Stimulated activated CD4-positive, alpha-beta T cell treated with anti-CD3 and anti-CD28 coated beads, Interleukin-1b, Interleukin-23, amount 100 ng/mL, for 48 hours (primary cell): ENCODE data around the gene C1orf115.
"Not testable (repeated sequence)": the region's sequence is repeated elsewhere in the genome, so short reads cannot be mapped to it uniquely, and the experiment has no call there.

ENCODE experiments used
- DNase-seq: peaks from one replicate; pipeline ENCODE4 v3.0.0-alpha.2; 2020

Gene C1orf115

DNA sequence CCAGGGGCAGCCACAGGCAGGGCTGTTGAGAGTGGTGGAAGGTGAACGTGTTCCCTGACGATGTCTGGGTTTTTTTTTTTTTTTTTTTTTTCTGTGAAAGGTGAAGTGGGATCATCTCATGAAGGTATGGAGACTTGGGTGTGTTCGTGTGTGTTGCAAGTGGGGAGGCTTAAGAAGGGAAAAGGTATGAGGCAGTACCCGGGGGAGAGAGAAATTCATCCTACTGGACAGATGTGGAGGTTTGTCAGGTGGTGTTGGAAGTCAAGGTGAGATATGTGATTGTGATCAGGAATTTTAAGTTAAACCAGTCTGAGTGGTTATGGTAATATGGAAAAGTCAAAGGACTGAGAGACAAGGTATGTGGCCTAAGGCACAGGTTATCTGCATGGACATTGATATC, 5.3 kb downstream of the C1orf115 start:
- DNase-seq = no peak

DNA sequence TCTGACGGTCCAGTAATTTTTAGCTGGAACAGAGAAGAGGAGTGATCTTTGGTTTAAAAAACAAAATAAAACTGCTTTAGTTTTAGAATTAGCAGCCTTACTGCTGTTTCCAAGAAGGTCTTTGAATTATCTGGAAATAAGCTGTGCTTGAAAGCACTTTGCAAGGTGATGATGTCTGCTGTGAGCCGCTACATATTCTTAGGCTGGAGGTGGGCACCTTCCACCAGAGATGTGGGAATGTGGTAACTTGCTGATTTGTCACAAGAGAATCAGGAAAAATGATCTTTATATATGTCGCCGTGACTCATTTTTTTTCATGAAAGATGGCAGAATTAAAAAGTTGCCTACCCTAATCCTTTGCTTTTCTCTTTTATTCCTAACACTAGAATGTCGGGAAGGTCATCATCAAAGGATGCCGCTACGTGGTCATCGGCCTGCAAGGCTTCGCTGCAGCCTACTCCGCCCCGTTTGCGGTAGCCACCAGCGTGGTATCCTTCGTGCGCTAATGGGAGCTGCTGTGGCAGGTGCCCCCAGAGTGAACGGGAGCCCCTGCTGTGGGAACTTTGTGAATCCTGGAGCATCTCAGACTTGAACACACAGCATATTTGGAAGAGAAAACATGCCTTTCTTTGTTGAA, 6.2 kb downstream of the C1orf115 start:
- no peak for DNase-seq

DNA sequence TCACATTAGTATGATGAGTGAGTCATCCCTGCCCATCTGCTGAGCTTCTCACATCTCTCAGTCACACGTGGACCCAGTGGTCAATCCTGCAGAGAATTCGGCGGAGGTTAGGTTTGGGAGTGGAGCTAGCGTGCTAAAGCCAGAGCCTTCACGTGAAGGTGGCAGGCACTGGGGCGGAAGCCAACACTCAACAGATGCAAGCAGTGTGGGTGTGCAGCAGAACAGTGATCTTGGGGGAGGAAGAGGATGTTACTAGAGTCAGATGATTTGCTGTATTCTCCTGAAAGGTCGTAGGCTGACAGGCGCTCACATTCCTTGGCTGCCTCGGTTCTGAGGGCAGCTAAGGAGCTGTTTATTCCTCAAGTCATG, 6.7 kb downstream of the C1orf115 start:
- no peak for DNase-seq

DNA sequence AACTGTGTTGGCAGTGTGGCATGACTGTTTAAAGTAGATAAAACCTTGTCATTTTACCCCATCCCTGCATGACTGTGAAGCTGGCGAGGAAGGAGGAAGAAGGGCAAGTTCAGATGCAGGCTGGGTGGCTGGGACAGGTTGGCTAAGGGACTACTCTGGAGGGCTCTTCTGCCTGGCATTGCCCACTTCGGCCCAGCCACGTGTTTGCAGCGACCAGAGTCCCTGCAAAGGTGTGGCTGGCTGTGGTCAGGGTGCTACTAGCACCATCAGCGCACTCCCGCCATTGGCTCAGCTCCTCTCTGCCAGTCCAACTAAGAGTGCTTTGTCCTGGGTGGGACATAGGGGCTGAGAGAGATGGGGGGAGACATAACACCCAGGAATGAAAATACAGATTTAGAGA, 7.2 kb downstream of the C1orf115 start:
- DNase-seq = no peak

DNA sequence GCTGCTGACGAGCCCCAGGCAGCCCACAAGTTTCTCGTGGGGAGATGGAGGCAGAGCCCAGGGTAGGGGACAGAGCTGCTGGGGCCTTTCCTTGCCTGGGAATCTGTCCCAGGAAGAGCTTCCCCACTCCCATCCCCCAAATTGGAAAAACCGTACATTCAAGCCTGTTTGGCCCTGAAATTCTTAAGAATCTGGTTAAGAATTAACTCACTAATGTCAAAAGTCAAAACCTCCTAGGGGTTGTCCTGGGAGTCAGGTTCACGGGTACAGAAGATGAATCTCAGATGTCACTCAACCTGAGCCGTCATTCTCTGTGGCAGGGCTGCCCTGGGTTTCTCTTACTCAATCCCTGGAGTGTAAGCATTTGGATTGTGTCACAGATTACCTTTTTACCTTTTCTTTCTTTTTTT, 8.4 kb downstream of the C1orf115 start:
- DNase-seq = no peak

DNA sequence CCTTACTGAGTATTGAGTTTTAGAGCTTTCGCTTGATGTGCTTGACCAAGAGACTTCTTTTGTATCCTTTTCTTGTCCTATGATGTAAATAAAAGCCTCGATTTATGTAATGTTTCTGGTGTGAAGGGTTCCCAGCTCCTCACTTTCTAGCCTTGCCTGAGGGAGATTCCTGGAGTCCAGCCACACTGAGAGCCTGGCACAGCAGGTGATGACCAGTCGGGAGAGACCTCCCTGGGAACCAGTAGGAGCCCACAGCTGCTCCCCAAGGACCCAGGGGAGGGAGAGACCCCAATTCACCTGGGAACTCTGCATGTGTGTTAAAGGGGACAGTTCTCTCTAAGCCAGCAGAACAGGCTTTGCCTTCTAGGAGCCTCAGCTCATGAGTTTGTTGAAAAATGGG, 8.9 kb downstream of the C1orf115 start:
- no peak for DNase-seq

DNA sequence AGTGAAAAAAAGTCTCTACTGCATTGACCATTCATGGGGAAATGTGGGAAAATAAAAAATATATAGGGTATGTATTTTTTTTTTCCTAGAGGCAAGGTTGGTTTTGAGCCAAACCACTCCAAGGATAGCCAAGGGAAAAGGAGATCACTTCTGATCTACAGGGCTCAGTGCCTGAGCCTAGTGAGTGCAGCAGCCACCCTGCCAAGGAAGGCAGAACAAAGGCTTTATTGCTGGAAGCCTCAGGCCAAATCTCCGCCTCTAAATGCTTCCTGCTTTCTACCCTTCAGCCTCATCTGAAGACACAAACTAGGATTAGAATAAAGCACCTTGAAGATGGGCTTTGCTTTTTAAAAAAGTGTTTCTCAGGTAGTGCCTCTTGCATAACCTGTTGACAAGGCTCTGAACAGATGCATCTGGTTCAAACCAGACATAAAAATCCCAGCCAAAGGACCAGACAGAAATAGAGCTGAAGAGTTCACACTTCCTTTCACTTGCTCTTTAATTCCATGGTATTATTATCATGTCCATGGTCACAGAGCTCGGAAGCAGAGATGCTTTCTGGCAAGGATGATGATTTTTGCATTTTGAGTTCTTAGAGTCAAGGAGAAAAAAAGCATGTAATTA, 10.5 kb downstream of the C1orf115 start:
- no peak for DNase-seq

DNA sequence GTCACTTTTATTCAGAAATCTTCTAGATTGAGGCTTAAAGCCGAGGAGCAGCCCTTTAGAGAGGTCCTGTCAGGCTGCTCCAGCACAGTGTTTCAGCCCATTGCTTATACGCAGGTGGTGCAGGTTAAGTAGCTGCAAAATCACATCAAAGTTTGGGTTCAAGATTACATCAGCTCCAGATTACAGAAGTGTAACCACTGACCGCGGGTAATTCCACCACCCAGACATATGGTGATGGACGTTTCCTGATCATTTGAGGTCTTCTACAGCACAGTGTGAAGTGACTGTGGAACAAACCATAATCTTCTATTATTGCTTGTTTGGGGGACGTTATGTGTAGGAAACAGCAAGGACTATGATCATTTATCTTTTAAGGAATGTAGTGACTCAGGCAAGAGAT, 11.8 kb downstream of the C1orf115 start:
- no peak for DNase-seq

DNA sequence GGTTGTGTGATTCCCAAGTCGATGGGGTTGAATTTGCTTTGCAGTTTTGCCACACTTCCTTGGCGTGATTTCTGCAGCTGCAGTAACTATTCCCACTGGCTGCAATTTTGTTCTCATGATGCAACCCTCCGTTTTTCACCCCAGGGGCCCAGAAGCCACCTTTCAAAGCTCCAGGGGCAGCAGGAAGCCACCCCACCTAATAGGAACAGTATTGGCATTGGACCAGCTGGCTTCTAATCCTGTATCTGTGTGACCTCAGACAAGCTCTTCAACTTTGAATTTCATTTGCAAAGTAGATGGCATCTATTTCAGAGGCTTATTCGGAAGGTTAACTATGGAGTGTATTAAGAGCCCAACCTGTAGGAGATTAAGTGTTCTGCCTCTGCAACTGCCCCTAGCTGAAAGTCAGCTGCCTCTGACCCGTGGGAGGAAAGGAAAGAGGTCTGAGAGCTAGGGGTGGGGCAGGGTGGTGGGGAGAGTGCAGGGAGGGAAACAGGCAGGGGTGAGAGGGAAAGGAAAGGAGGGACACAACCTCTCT, 12.6 kb downstream of the C1orf115 start:
- DNase-seq = no peak

DNA sequence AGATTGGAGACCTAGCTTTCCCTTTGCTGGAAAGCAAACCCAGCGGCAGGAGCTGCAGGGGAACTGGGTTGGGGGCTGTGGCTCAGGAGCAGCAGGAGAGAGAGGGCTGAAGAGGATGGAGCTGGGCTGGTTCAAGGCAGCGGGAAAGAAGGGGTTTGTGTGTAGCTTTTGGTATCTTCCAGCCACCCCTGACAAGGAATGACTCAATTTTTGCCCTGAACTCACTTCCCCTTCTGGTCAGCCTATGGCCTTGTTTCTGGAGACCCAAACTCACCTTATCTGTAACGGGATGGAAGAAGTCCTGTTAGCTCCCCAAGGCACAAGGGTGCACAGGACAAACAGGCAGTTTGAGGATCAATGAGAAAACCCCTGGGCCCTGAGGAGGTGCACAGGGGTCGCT, 13.1 kb downstream of the C1orf115 start:
- DNase-seq = no peak

DNA sequence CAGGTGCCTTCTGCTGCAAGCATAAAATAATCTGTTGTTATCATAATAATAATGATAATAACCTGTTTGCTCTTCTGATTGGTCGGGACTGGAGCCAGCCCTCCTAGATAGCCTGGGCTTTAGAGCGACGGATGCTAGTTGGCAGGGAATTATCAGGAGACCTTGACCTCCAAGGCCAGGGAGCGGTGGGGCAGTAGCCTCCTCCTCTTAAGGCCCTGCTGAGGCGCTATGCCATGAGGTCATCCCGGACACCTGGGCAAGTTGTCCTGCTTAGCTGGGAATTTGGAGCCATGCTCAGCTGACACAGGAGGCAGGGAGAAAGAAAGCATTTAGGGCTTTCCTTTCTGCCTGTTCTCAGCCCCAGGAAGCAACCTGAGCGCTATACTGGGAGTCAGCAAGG, 15.6 kb downstream of the C1orf115 start:
- no peak for DNase-seq

DNA sequence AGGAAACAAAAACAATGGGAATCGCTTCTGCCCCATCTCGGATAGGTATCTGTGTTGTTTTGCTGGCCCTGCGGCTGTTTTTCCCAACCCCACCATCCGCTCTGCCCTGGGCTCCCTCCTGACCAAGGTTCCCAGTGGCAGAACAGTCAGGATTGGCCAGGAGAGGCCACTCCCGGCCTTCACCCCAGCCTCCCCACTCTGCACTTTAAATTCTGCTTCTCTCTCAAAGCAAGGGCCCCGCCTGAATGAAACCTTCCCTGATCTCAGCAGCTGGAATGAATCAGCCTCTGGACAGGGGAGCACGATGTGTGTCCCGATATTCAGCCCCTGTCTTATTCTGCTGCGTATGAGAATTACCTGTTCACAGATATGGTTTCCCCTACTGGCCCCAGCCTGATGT, 16.3 kb downstream of the C1orf115 start:
- DNase-seq = no peak

DNA sequence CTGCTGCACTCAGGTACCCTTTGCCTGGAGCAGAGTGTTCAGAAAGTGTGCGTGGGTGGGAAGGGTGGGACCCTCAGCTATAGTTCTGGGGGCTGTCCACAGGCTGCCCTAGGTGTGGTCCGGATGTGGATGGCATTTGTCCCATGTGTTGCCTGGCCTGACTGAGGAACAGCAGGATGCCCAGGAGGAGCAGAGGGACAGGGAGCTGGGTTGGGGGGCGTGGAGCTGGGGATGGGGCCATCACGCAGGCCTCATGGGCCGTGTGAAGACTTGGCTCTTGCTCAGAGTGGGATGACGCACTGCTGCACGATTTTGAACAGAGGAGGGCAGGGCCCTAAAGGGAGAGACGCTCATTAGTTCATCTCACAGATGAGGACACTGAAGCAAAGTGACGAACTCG, 17.0 kb downstream of the C1orf115 start:
- no peak for DNase-seq

DNA sequence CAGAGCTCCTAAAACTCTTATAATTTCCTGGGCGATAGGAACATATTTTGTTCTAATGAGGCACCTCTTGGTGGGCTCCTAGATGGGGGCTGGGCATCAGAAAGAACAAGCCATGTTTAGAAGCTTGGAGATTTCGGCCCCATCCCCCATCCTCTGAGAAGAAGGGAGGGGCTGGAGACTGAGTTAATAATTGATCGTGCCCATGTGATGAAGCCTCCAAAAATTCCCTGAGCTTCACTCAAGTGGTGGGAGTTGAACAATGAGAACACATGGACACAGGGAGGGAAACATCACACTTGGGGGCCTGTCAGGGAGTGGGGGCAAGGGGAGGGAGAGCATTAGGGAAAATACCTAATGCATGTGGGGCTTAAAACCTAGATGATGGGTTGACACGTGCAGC, 18.1 kb downstream of the C1orf115 start:
- DNase-seq = no peak

DNA sequence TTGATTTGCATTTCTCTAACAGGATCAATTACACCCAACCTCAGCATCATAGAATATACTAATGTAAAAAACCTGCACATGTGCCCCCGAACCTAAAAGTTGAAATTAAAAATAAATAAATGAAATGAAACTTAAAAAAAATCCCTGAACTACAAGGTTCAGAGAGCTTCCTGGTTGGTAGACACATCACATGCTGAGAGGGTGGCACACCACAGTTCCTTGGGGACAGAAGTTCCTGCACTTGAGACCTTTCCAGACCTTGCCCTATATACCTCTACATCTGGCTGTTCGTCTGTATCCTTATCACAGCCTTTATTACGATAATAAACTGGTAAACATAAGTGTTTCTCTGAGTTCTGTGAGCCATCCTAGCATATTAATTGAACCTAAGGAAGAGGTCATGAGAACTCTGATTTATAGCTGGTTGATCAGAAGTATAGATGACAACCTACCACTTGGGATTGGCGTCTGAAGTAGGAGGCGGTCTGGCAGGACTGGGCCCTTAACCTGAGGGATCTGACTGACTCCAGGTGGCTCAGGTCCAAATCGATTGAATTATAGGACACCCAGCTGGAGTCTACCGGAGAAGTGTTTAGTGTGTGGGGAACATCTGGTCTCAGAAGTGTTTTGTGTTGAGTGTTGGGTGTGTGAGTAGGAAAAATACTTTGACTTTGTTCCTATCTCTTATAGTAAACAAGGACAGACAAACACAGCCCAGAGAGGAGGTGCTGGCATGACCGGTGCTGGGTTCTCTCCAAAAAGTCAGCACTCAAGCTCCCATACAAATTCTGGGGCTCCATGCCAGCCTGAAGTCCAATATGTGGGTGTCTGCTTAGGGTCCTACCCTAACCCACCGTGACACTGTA, 19.0 kb downstream of the C1orf115 start:
- no peak for DNase-seq

DNA sequence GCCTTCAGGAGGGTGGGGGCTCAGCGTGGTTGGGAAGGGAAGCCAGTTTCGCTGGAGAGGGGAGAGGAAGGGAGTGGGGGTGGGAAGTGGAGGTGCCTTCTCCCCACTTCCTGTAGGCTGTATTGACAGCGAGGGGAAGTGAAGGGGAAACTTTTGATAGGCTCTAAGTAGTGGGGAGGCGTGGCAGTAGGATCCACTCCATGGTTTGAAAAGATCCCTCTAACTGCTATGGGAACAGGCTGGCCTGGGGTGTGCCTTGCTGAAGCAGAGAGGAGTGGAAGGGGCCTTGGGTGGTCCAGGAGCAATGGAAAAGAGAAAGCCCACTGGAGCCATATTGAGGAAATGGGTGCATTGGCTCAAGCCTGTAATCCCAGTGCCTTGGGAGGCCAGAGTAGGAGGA, 20.2 kb downstream of the C1orf115 start:
- DNase-seq = no peak

DNA sequence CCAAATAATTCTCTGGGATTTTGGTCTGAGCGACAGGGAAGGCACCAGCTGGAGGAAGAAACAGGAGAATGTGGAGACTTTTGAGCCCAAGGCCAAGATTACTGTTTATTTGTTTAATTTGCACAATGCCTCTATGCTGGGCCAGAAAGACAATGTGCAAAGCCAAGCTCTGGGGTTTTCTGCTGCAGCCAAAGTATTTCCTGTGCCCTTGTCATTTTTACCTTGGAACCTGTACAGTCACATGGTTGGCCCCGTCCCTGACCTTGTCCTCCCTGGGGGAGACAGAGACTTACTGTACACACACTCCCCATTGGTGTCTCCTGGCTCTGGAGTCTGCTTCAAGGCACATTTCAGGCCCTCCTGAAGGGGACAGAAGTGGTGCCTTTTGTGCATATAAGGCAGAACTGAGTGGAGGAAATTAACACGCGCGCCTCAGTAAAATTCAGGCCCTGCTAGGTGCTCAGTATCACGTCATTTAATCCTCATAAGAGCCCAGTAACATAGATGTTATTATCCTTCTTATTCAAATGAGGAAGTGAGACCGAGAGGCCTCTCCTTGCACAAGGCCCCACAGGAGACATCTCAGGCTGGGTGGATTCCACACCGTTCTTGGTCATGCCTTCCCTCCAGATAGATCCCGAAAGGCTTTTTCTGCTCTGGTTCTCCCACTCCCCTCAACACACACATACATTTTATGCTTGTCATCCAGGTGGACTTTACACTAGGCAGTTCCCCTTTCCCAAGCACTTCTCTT, 21.1 kb downstream of the C1orf115 start:
- DNase-seq = no peak

DNA sequence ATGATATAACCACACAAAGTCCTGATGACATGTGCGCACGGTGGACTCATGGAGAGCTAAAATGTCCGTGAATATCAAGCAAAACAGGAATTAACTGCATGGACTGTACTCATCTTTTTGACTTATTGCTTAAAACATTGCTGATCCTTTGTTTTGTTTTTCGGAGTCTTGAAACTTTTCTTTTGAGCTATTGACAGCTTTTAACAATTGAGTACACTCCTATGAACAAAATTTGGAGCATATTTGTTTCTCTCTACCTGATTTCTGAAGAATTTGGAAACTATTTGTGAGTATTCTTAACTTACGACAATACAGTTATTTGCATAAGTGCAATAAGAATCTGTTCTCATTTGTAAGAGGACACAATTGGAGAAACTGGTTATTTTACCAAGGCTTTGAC, 25.8 kb downstream of the C1orf115 start:
- DNase-seq = not testable (repeated sequence)

DNA sequence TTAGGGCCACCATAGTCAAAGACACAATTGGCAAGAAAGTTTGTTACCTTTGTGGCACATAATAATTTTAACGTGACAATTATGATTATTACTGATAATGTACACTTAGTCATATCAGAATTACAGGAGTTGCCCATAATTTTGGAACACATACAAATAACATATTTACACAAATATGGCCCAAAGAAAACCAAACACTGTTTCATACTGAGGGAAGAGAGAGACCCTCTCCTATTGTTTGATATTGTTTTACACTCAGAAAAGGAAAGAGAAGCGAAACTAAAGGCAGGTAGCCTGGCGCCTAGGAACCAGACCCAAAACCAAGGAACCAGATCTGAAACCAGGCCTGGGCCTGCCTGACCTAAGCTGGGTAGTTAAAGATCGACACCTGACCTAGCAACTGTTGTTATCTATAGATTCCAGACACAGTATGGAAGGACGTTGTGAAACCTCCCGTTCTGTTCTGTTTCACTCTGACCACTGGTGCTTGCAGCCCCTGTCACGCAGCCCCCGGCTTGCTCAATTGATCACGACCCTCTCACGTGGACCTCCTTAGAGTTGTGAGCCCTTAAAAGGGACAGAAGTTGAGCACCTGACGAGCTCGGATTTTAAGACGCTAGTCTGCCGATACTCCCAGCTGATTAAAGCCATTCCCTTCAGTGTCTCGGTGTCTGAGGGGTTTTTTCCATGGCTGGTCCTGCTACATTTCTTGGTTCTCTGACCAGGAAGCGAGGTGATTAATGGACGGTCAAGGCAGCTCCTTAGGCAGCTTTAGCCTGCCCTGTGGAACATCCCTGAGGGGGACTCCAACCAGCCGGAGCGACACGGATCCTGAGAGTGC, 27.9 kb downstream of the C1orf115 start:
- DNase-seq = no peak

DNA sequence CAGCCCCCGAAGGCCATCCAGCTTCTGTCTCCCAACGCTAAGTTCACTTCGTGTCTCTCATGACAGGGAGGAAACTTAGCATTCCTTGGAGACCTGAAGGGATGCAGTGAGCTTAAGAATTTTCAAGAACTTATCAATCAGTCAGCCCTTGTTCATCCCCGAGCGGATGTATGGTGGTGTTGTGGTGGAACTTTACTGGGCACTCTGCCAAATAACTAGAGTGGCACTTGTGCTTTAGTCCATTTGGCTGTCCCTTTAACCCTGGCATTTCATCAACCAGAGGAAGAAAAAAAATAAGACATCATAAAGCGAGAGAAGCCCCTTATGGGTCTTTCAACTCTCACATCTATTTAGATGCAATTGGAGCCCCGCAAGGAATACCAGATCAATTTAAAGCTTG, 31.1 kb downstream of the C1orf115 start:
- not testable (repeated sequence) for DNase-seq

DNA sequence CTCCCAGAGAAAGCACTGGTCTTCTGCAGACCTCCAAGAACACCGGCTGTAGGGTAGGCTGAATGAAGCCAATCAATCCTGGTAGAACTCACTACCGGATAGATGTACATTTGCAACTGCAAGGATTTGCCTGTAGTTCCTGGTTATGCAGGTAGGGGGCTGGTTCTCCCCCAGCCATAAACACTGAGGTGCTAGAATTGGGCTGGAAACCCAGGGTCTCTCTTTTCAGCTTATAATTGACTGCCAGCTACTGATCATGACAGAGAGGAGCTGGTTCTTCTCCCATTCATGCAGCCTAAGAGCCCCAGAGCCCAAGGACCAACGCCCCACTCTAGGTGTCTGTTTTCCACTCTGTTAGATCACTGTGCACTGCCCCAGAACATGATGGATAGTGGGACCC, 36.5 kb downstream of the C1orf115 start:
- DNase-seq = no peak

DNA sequence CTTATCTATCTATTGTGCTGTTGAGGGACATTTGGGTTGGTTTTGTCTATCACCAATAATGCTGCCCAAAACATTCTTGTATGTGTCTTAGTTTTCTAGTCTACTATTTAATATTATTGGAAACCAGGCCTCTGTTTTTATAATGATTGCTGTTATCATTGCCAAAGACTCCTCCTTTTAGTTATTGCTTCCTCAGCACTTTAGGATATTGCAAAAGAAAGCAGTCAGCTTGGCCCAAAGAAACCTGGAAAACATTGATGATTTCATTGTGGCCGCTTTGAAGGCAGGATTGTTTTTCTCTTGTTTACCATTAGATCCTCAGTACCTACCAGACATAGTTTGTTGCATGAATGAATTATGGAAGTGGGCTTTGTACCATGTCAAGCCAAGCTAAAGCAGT, 37.4 kb downstream of the C1orf115 start:
- no peak for DNase-seq
